ENCODE results near the gene TMCO1.
A peak's percentile ranks its signal among the peaks of the same experiment; 100 is the strongest.
"Not testable (repeated sequence)": the region's sequence is repeated elsewhere in the genome, so short reads cannot be mapped to it uniquely, and the experiment has no call there.

TMCO1 gene

GRCh38 chr1:165744913-165745312, 23.8 kb downstream of the TMCO1 start:
- not testable (repeated sequence) for DNase-seq

- DNase-seq: no peak
These were observed 26.5 kb downstream of the TMCO1 start for GRCh38 chr1:165742194-165742593.

GRCh38 chr1:165738794-165739193, 29.9 kb downstream of the TMCO1 start:
- no peak for DNase-seq

GRCh38 chr1:165737196-165737595, 31.5 kb downstream of the TMCO1 start:
- no peak for DNase-seq

GRCh38 chr1:165734906-165735305, 33.8 kb downstream of the TMCO1 start:
- no peak for DNase-seq

- no peak for DNase-seq
These were observed 41.8 kb downstream of the TMCO1 start for GRCh38 chr1:165726841-165727240.

- no peak for DNase-seq
These were observed 42.5 kb downstream of the TMCO1 start for GRCh38 chr1:165726169-165726568.

GRCh38 chr1:165717918-165718515, 50.7 kb downstream of the TMCO1 start:
- peak; percentile 68 for DNase-seq

GRCh38 chr1:165716265-165717051, 52.2 kb downstream of the TMCO1 start:
- DNase-seq: not testable (repeated sequence)

- no peak for DNase-seq
These were observed 55.9 kb downstream of the TMCO1 start for GRCh38 chr1:165712764-165713163.

GRCh38 chr1:165707984-165708706, 60.5 kb downstream of the TMCO1 start:
- DNase-seq: no peak

GRCh38 chr1:165703648-165704047, 65.0 kb downstream of the TMCO1 start:
- no peak for DNase-seq

- DNase-seq: not testable (repeated sequence)
These were observed 66.7 kb downstream of the TMCO1 start for GRCh38 chr1:165701922-165702321.

GRCh38 chr1:165699577-165699976, 69.1 kb downstream of the TMCO1 start:
- no peak for DNase-seq

GRCh38 chr1:165698761-165699052, 70.0 kb downstream of the TMCO1 start:
- DNase-seq: no peak

GRCh38 chr1:165697881-165698760, 70.5 kb downstream of the TMCO1 start, which contains the start of gene ALDH9A1:
Gene ALDH9A1 (minus strand): TSS chr1:165698562. CDS start chr1:165698558, 4 bp downstream.
- DNase-seq: peak; percentile 92

- peak; percentile 74 for DNase-seq
These were observed 71.2 kb downstream of the TMCO1 start for GRCh38 chr1:165697491-165697880.

- DNase-seq: peak; percentile 18
These were observed 72.0 kb downstream of the TMCO1 start for GRCh38 chr1:165696625-165697100.

GRCh38 chr1:165695031-165695430, 73.6 kb downstream of the TMCO1 start:
- no peak for DNase-seq

- DNase-seq: no peak
These were observed 80.6 kb downstream of the TMCO1 start for GRCh38 chr1:165688046-165688445.

GRCh38 chr1:165686971-165687433, 81.7 kb downstream of the TMCO1 start:
- DNase-seq: no peak

GRCh38 chr1:165686121-165686970, 82.3 kb downstream of the TMCO1 start:
- DNase-seq: no peak

Measured in NCI-H69 (cell line).